Aorta (tissue), 5 donors: ENCODE measurements around the gene TTYH3. TPM values are rescaled to one million over a fixed set of nuclear protein-coding genes. Genes with fewer than 3 reads are reported as not detected.
"Not testable (repeated sequence)": the region's sequence is repeated elsewhere in the genome, so short reads cannot be mapped to it uniquely, and the experiment has no call there.

Experiments
- ATAC-seq: fragments of 200-7000 bp; cut with Tn5 transposase; one replicate; pipeline ENCODE4 v1.9.1; 2022; ENCODE audit warnings: moderate library complexity; ENCODE audit not compliant: low FRiP score
- DNase-seq, 2 donors: peaks; one replicate each; pipeline ENCODE4 v3.0.0-alpha.2; 2020
- H3K27ac ChIP-seq, 2 donors: one replicate each; pipeline ENCODE4 v1.5.1; 2013; ENCODE audit warnings: low read length in 2 of 2, mild to moderate bottlenecking in 2 of 2, moderate library complexity in 2 of 2, control low read depth in 1 of 2, inconsistent platforms in 1 of 2, low read depth in 1 of 2
- H3K27me3 ChIP-seq, 2 donors: one replicate each; pipeline ENCODE4 v1.6.1; 2013; ENCODE audit warnings: control low read depth in 1 of 2, low read length in 1 of 2, mild to moderate bottlenecking in 1 of 2, moderate library complexity in 1 of 2; ENCODE audit not compliant: insufficient read depth in 2 of 2, control insufficient read depth in 1 of 2
- H3K36me3 ChIP-seq, 2 donors: one replicate each; pipeline ENCODE4 v1.6.1; 2013; ENCODE audit warnings: control low read depth in 1 of 2, low read length in 1 of 2, mild to moderate bottlenecking in 1 of 2; ENCODE audit not compliant: insufficient read depth in 2 of 2, control insufficient read depth in 1 of 2
- H3K4me1 ChIP-seq, 2 donors: one replicate each; pipeline ENCODE4 v1.6.1; 2013; ENCODE audit warnings: low read length in 2 of 2, control low read depth in 1 of 2, mild to moderate bottlenecking in 1 of 2, moderate library complexity in 1 of 2; ENCODE audit not compliant: insufficient read depth in 2 of 2, control insufficient read depth in 1 of 2
- H3K4me3 ChIP-seq, 2 donors: one replicate each; pipeline ENCODE4 v1.5.1; 2013; ENCODE audit warnings: low read length in 2 of 2, control low read depth in 1 of 2, mild to moderate bottlenecking in 1 of 2
- H3K9me3 ChIP-seq: one replicate; pipeline ENCODE4 v1.6.1; 2013; ENCODE audit warnings: mild to moderate bottlenecking, low read length; ENCODE audit not compliant: control insufficient read depth
- WGBS, 2 donors: extraction: QIAGEN DNeasy Blood & Tissue Kit; methylation state at CpG; one replicate each; pipeline ENCODE4 v1.1.7; 2013; 5-methylcytosine and 5-hydroxymethylcytosine counted together
- intact Hi-C, 2 donors: fragments of 100-400 bp; cut with DNase I; formaldehyde crosslinking; loops; one replicate each; pipeline versions ENCODE4 v1.14.2 to v1.15.0; 2022
- polyA plus RNA-seq, 2 donors: library from polyadenylated mRNA; stranded (reverse); fragments of 200-250 nt; gene quantifications; one replicate each; pipeline ENCODE4 v1.2.3, GENCODE V29; 2013
- total RNA-seq, 2 donors: library from RNA; stranded (reverse); fragmentation: NEBNext Ultra II Directional; extraction: Animal tissue kit (Norgen Biotek cat#: 25700); gene quantifications; one replicate each; pipeline ENCODE4 v1.2.1, GENCODE V29; 2021
- donor health status: healthy with polysubstance abuse.
- donor health status: Bipolar disorder and iron deficiency.
- donor health status: DM: no; HTN: no; CAD: no.
- donor health status: DM: no; HTN: no; CAD: no.
- donor health status: DM: yes; HTN: yes; CAD: no.

TTYH3 gene
- total and polyA plus RNA-seq, 4 donors, result 10.5 to 79.9 (median 36.9) TPM

- Histone ChIP-seq H3K27ac (no peak overlapping the region), H3K4me3 (no peak overlapping the region), H3K27me3 (no peaks in the 10 kb centered on the region), H3K36me3 (no peaks in the 10 kb centered on the region), H3K9me3 (no peaks in the 10 kb centered on the region), H3K4me1 (no peaks in the 10 kb centered on the region)
- WGBS, 2 donors, result 63 to 72% methylated on average over 6 of the region's 6 CpGs
- DNase-seq, result no peak
- intact Hi-C loops, result loop anchor here in 1 of 2 donors (10.0 kb wide), 1 partner anchor 94 kb away; no protein-coding TSS in a partner anchor
- ATAC-seq, result no peak
These were observed 36.6 kb downstream of the TTYH3 start for GRCh38 chr7:2668401-2668800.

GRCh38 chr7:2670171-2670570, 38.4 kb downstream of the TTYH3 start:
- no peaks in the 10 kb centered on the region for H3K4me1 ChIP-seq

GRCh38 chr7:2670720-2671391, 39.1 kb downstream of the TTYH3 start:
- Histone ChIP-seq H3K27me3 (no peaks in the 10 kb centered on the region), H3K27ac (no peak overlapping the region), H3K9me3 (peaks cover 1% of the 10 kb centered on the region), H3K36me3 (no peaks in the 10 kb centered on the region), H3K4me3 (no peak overlapping the region), H3K4me1 (no peaks in the 10 kb centered on the region)
- peak; percentile 82 for ATAC-seq
- WGBS, 2 donors, result 22% methylated on average over 24 to 25 of the region's 25 CpGs
- DNase-seq, result peak; percentile 79 to 92
- intact Hi-C loops, result no loop called here

More at GRCh38 chr7:2670171-2670570, 38.4 kb downstream of the TTYH3 start:
- intact Hi-C loops, result no loop called here
- DNase-seq (no peak), ATAC-seq (no peak)
- H3K4me3 ChIP-seq, result no peak overlapping the region
- no peaks in the 10 kb centered on the region for H3K9me3 ChIP-seq
- no peaks in the 10 kb centered on the region for H3K27me3 ChIP-seq
- no peak overlapping the region for H3K27ac ChIP-seq
- 78 to 81% methylated on average over 12 to 13 of the region's 13 CpGs for WGBS, 2 donors
- H3K36me3 ChIP-seq, result no peaks in the 10 kb centered on the region

- H3K36me3 ChIP-seq, H3K9me3 ChIP-seq, H3K4me3 ChIP-seq, H3K4me1 ChIP-seq, intact Hi-C loops, DNase-seq, H3K27me3 ChIP-seq, ATAC-seq, H3K27ac ChIP-seq: not testable (repeated sequence)
- 47 to 58% methylated on average over 6 of the region's 6 CpGs for WGBS, 2 donors
These were observed 41.4 kb downstream of the TTYH3 start for GRCh38 chr7:2673214-2673613.

GRCh38 chr7:2673934-2674333, 42.1 kb downstream of the TTYH3 start:
- ATAC-seq (no peak), DNase-seq (no peak)
- H3K4me3 ChIP-seq, result no peak overlapping the region
- no peaks in the 10 kb centered on the region for H3K36me3 ChIP-seq
- H3K27me3 ChIP-seq, result no peaks in the 10 kb centered on the region
- no peak overlapping the region for H3K27ac ChIP-seq
- intact Hi-C loops, result no loop called here
- no peaks in the 10 kb centered on the region for H3K4me1 ChIP-seq
- H3K9me3 ChIP-seq, result peaks cover 1% of the 10 kb centered on the region

GRCh38 chr7:2675256-2675764, 43.5 kb downstream of the TTYH3 start:
- no peak for ATAC-seq
- H3K27ac ChIP-seq, result no peak overlapping the region
- intact Hi-C loops, result no loop called here
- H3K27me3 ChIP-seq, result no peaks in the 10 kb centered on the region
- WGBS, 2 donors, result 88 to 95% methylated on average over 9 of the region's 9 CpGs
- DNase-seq, result no peak
- H3K4me1 ChIP-seq, result no peaks in the 10 kb centered on the region
- H3K36me3 ChIP-seq, result no peaks in the 10 kb centered on the region
- H3K4me3 ChIP-seq, result no peak overlapping the region
- peaks cover 1% of the 10 kb centered on the region for H3K9me3 ChIP-seq

GRCh38 chr7:2676576-2676975, 44.8 kb downstream of the TTYH3 start:
- H3K27me3 ChIP-seq, H3K27ac ChIP-seq, intact Hi-C loops, H3K9me3 ChIP-seq, H3K36me3 ChIP-seq, DNase-seq, ATAC-seq, H3K4me3 ChIP-seq, H3K4me1 ChIP-seq: not testable (repeated sequence)
- WGBS, 2 donors, result 85 to 97% methylated on average over 7 of the region's 8 CpGs

GRCh38 chr7:2678454-2678853, 46.7 kb downstream of the TTYH3 start:
- H3K27me3 ChIP-seq, DNase-seq, intact Hi-C loops, H3K36me3 ChIP-seq, H3K9me3 ChIP-seq, H3K27ac ChIP-seq, H3K4me3 ChIP-seq, ATAC-seq, H3K4me1 ChIP-seq: not testable (repeated sequence)
- 82 to 84% methylated on average over 13 to 15 of the region's 15 CpGs for WGBS, 2 donors
